Lower leg skin (tissue), 4 donors: Measurements from ENCODE around the gene MAMLD1. TPM values are rescaled to one million over a fixed set of nuclear protein-coding genes. Genes with fewer than 3 reads are reported as not detected.

Source experiments
- DNase-seq, 2 donors: peaks; one replicate each; pipeline ENCODE4 v3.0.0-alpha.2; 2019; ENCODE audit warnings: low spot score in 2 of 2
- H3K4me3 ChIP-seq: fragments of 200-600 bp; sonication (generic); 2 replicates; pipeline ENCODE4 v1.5.1; 2017; ENCODE audit warnings: mild to moderate bottlenecking, low read depth; ENCODE audit not compliant: poor library complexity, severe bottlenecking
- POLR2A ChIP-seq, 2 donors: fragments of 450-650 bp; IDR thresholded peaks; one replicate each; pipeline ENCODE4 v1.6.1; 2016 to 2017; ENCODE audit warnings: antibody characterized with exemption in 2 of 2, mild to moderate bottlenecking in 1 of 2, moderate library complexity in 1 of 2
- WGBS, 2 donors: methylation state at CpG; one replicate each; pipeline ENCODE4 v1.1.5; 2018; 5-methylcytosine and 5-hydroxymethylcytosine counted together
- intact Hi-C: fragments of 100-400 bp; cut with DNase I; formaldehyde crosslinking; loops from one replicate; pipeline ENCODE4 v1.15.0; 2023; ENCODE audit warnings: low total_unique reads
- total RNA-seq, 4 donors: library from RNA; depleted of rRNA; stranded (reverse); fragments of >200 nt; gene quantifications; one replicate each; pipeline ENCODE4 v1.1.0, GENCODE V29; 2016
- TF ChIP-seq, protein P1 (sequence below), 3 donors: fragments of 450-650 bp; IDR thresholded peaks; one replicate each; pipeline ENCODE4 v1.5.1; 2016; ENCODE audit warnings: antibody characterized with exemption in 3 of 3, mild to moderate bottlenecking in 3 of 3, moderate library complexity in 2 of 3

MAMLD1 gene
- total RNA-seq, 4 donors from 2014 or later = 1.9 to 3.2 (median 2.6) TPM

DNA sequence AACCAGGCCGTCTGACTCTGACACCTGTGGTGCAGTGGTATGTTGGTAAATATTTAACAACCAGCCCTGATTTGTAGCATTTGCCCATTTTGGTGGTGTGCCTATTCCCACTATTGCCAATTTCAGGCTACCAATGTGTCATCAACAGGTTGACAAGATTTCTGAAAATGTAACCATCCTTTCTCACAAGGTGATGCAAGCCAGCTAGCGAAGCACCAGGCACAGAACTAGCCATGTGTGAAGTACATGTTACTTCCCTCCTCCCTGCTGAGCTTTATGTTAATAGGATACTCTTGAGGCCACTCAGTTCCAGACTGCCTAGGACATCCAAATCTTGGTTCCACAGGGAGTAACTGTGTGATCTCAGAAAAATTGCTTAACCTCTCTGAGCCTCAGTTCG is 7.2 kb upstream of the MAMLD1 start:
- no peak overlapping the region for H3K4me3 ChIP-seq
- WGBS, 2 donors = 81 to 93% methylated on average over 3 of the region's 3 CpGs
- TF ChIP-seq, protein P1, sequence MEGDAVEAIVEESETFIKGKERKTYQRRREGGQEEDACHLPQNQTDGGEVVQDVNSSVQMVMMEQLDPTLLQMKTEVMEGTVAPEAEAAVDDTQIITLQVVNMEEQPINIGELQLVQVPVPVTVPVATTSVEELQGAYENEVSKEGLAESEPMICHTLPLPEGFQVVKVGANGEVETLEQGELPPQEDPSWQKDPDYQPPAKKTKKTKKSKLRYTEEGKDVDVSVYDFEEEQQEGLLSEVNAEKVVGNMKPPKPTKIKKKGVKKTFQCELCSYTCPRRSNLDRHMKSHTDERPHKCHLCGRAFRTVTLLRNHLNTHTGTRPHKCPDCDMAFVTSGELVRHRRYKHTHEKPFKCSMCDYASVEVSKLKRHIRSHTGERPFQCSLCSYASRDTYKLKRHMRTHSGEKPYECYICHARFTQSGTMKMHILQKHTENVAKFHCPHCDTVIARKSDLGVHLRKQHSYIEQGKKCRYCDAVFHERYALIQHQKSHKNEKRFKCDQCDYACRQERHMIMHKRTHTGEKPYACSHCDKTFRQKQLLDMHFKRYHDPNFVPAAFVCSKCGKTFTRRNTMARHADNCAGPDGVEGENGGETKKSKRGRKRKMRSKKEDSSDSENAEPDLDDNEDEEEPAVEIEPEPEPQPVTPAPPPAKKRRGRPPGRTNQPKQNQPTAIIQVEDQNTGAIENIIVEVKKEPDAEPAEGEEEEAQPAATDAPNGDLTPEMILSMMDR (IDR thresholded peaks at IDR 0.05) = no peak
- TF ChIP-seq POLR2A (IDR thresholded peaks at IDR 0.05) = no peak
- intact Hi-C loops = no loop called here
- peak in 1 of 2 donors; percentile 23 for DNase-seq

DNA sequence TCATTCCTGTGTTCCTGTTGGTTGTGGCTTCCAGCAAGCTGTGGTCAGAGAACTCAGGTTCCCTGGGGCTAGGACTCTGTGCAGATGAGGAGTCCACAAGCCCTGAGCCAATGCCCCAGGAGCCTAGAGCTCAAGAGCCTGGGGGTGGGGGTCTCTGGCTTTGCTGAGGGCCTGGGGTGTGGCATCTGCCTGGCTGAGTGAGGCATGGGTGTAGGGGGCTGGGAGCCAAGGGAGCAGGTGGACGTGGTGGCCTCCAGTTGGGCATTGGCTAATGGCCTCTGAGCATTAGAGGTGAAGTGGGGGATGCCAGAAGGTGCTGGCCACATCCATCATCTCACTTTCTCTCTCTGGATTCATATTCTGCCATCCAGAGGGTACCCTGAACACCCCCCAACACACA is 5.3 kb upstream of the MAMLD1 start:
- intact Hi-C loops = no loop called here
- TF ChIP-seq POLR2A (IDR thresholded peaks at IDR 0.05) = no peak
- TF ChIP-seq, protein P1 (IDR thresholded peaks at IDR 0.05) = no peak
- peak in 1 of 2 donors; percentile 66 for DNase-seq
- H3K4me3 ChIP-seq = no peak overlapping the region
- 40% methylated on average over 1 of the region's 1 CpG; no CpG with 5 or more reads in 1 of the 2 donors for WGBS, 2 donors

DNA sequence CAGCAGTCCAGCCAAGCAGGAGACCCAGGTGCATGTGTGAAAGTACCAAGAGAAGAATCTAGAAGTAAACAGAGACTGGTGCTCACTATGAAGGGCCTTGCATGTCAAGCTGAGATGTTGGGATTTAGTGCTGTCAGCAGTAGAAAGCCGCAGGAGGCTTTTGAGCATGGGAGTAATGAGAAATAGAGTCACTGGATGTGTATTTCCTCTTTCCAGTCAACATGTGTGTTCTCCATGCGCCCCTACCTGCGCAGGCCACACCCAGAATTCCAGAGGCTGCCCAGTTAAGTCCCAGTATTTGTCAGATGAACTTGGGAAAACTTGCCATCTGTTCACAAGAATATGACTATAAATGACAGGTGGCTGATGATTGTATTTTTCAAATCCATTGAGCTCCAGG is 4.5 kb upstream of the MAMLD1 start:
- intact Hi-C loops = no loop called here
- 72 to 87% methylated on average over 3 of the region's 3 CpGs for WGBS, 2 donors
- TF ChIP-seq POLR2A (IDR thresholded peaks at IDR 0.05) = no peak
- TF ChIP-seq, protein P1 (IDR thresholded peaks at IDR 0.05) = no peak
- no peak overlapping the region for H3K4me3 ChIP-seq
- no peak for DNase-seq

DNA sequence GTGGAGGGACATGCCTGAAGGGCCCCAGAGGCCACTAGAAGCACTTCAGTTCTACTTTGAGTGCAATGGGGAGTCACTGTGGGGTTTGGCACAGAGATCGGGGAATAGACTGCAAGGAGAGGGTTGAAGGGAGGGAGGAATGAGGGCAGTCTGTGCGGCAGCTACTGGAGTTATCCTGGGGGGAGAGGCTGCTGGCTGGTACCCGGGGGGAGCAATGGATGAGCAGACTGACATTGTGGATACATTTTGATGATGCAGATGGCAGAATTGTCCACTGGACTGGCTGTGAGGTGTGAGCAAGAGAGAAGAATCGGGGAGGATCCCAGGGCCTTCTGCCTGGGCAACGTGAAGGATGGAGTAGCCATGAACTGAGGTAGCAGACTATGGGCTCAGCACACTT is 2.8 kb upstream of the MAMLD1 start:
- H3K4me3 ChIP-seq = no peak overlapping the region
- 85 to 90% methylated on average over 4 to 5 of the region's 5 CpGs for WGBS, 2 donors
- no peak for DNase-seq
- intact Hi-C loops = loop anchor here (10.0 kb wide), 1 partner anchor 396 kb away; no protein-coding TSS in a partner anchor
- TF ChIP-seq, protein P1 (IDR thresholded peaks at IDR 0.05) = no peak
- no peak for TF ChIP-seq POLR2A (IDR thresholded peaks at IDR 0.05)

DNA sequence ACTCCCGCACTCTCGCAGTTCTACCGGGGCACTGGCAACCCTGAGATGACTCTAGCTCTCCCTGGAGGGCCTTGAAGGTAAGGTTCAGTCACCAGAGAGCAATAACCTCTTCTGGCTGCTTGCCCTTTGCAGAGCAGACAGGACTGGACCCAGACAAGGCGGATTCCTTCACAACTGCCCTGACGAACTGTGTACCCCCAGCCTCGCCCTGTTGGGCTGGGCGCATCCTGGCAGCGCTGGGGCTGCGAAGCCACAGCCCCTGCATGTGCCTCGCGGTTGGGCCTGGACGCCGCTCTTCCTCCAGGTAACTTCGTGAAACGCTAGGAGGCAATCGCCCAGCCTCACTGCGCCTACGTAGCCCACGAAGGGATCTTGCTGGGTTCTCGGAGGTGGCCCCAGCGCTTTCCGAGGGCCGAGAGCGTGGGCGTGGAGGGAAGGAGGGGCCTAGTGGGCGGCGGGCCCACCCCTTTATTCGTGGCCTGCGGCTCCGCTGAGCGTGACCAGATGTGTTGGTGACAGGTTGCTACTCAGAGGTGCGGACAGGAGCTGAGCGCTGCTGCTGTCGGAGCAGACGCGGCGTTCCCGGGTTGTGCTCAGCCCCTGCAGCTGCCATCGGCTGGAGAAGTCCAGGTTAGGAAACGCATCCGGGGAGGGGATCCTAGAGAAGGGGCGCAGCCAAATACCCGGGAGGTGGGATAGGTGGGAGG is 1.9 kb upstream of the MAMLD1 start:
- WGBS, 2 donors = 23 to 49% methylated on average over 9 to 24 of the region's 43 CpGs
- TF ChIP-seq, protein P1 (IDR thresholded peaks at IDR 0.05) = no peak
- no peak for TF ChIP-seq POLR2A (IDR thresholded peaks at IDR 0.05)
- no peak overlapping the region for H3K4me3 ChIP-seq
- no peak for DNase-seq
- intact Hi-C loops = loop anchor here (10.0 kb wide), 1 partner anchor 396 kb away; no protein-coding TSS in a partner anchor
